Breast epithelium (tissue), 4 donors: ENCODE measurements around the gene GAL. TPM values are rescaled to one million over a fixed set of nuclear protein-coding genes. Genes with fewer than 3 reads are reported as not detected.

Experiments
- DNase-seq, 2 donors: peaks; one replicate each; pipeline ENCODE4 v3.0.0-alpha.2; 2019; ENCODE audit warnings: low spot score in 2 of 2
- H3K27ac ChIP-seq, 2 donors: fragments of 200-600 bp; sonication (generic) in 1 of 2; one replicate each; pipeline ENCODE4 v1.5.1; 2016 to 2019; ENCODE audit warnings: mild to moderate bottlenecking in 1 of 2
- H3K27me3 ChIP-seq, 2 donors: fragments of 200-600 bp; sonication (generic) in 1 of 2; one replicate each; pipeline versions ENCODE4 v1.5.1 to v1.6.0; 2017 to 2019; ENCODE audit warnings: control low read depth in 1 of 2, mild to moderate bottlenecking in 1 of 2
- H3K36me3 ChIP-seq: fragments of 200-600 bp; one replicate; pipeline ENCODE4 v1.5.1; 2019
- H3K4me1 ChIP-seq, 2 donors: fragments of 200-600 bp; sonication (generic); one replicate each; pipeline ENCODE4 v1.5.1; 2016 to 2019; ENCODE audit warnings: control low read depth in 1 of 2
- H3K4me3 ChIP-seq, 3 donors: fragments of 200-600 bp; sonication (generic); 1 replicate in 2 of 3; 2 replicates in 1 of 3; pipeline ENCODE4 v1.5.1; 2016 to 2019; ENCODE audit warnings: mild to moderate bottlenecking in 3 of 3, moderate library complexity in 2 of 3
- H3K9me3 ChIP-seq, 2 donors: fragments of 200-600 bp; sonication (generic) in 1 of 2; one replicate each; pipeline ENCODE4 v1.5.1; 2016 to 2019; ENCODE audit warnings: control low read depth in 1 of 2
- POLR2A ChIP-seq: fragments of 450-650 bp; IDR thresholded peaks from one replicate; pipeline ENCODE4 v1.6.1; 2016; ENCODE audit warnings: antibody characterized with exemption, mild to moderate bottlenecking, moderate library complexity
- POLR2AphosphoS5 ChIP-seq, 3 donors: sonication (generic); formaldehyde crosslinking; IDR thresholded peaks; one replicate each; pipeline ENCODE4 v1.6.1; 2017; ENCODE audit warnings: antibody characterized with exemption in 3 of 3
- intact Hi-C: fragments of 100-400 bp; cut with DNase I; formaldehyde crosslinking; loops from one replicate; pipeline ENCODE4 v1.15.1; 2023; ENCODE audit warnings: low total_unique reads
- total RNA-seq, 3 donors: library from RNA; depleted of rRNA; stranded (reverse); fragments of >200 nt; gene quantifications; one replicate each; pipeline ENCODE4 v1.1.0, GENCODE V29; 2016
- TF ChIP-seq, protein P1 (sequence below), 3 donors: fragments of 450-650 bp; IDR thresholded peaks; one replicate each; pipeline ENCODE4 v1.5.1; 2016 to 2017; ENCODE audit warnings: antibody characterized with exemption in 3 of 3, mild to moderate bottlenecking in 3 of 3, moderate library complexity in 3 of 3

Gene GAL
- total RNA-seq, 3 donors from 2014 or later, result 0.64 to 5.7 (median 1.3) TPM

DNA sequence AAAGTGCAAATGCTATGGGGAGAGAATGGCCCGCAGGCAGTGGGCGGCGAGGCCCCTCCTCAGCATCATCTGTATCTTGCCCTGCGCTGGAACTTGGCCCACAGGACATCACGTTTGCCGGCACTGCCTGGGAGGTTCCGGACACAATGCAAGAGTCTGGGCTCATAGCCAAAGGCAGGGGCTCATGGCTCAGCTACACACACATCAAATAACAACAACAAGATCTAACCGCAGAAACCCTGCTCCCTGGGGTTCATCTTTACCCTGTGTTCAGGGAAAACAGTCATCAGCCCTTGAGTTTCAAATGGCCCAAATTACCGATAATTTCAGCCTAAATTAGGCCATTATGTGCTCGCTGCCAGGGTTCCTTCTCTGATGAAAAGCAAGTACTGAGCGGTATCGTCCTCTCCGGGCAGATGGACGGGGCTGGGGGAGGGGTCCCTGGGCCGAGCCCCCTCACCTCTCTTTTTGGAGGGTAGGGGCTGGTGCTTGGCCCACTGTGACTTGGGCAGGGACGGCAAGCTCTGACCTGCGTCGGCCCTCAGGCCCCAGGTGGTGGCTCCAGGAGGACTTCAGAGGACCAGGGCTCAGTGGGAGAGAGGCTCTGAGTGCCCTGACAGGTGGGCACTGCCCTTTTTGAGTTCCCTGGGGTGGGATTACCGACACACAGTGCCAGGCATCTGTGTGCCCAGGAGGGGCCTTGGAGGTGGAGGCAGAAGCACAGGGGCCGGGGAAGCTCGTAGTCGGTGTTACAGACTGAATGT is 25.0 kb upstream of the GAL start:
- intact Hi-C loops, result no loop called here
- Histone ChIP-seq H3K9me3 (peaks cover 7 to 8% of the 10 kb centered on the region in 2 donors), H3K27ac (peak overlapping the region; percentile 84 to 96), H3K36me3 (no peaks in the 10 kb centered on the region), H3K4me3 (peak overlapping the region in 1 of 3 donors; percentile 37), H3K27me3 (no peaks in the 10 kb centered on the region), H3K4me1 (peaks cover 4 to 10% of the 10 kb centered on the region in 2 donors)
- TF ChIP-seq, protein P1, sequence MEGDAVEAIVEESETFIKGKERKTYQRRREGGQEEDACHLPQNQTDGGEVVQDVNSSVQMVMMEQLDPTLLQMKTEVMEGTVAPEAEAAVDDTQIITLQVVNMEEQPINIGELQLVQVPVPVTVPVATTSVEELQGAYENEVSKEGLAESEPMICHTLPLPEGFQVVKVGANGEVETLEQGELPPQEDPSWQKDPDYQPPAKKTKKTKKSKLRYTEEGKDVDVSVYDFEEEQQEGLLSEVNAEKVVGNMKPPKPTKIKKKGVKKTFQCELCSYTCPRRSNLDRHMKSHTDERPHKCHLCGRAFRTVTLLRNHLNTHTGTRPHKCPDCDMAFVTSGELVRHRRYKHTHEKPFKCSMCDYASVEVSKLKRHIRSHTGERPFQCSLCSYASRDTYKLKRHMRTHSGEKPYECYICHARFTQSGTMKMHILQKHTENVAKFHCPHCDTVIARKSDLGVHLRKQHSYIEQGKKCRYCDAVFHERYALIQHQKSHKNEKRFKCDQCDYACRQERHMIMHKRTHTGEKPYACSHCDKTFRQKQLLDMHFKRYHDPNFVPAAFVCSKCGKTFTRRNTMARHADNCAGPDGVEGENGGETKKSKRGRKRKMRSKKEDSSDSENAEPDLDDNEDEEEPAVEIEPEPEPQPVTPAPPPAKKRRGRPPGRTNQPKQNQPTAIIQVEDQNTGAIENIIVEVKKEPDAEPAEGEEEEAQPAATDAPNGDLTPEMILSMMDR (IDR thresholded peaks at IDR 0.05), result no peak
- TF ChIP-seq POLR2AphosphoS5 (IDR thresholded peaks at IDR 0.05) (peak; percentile 13 to 65 (median 44)), POLR2A (no peak)
- DNase-seq, result peak; percentile 77 to 85

DNA sequence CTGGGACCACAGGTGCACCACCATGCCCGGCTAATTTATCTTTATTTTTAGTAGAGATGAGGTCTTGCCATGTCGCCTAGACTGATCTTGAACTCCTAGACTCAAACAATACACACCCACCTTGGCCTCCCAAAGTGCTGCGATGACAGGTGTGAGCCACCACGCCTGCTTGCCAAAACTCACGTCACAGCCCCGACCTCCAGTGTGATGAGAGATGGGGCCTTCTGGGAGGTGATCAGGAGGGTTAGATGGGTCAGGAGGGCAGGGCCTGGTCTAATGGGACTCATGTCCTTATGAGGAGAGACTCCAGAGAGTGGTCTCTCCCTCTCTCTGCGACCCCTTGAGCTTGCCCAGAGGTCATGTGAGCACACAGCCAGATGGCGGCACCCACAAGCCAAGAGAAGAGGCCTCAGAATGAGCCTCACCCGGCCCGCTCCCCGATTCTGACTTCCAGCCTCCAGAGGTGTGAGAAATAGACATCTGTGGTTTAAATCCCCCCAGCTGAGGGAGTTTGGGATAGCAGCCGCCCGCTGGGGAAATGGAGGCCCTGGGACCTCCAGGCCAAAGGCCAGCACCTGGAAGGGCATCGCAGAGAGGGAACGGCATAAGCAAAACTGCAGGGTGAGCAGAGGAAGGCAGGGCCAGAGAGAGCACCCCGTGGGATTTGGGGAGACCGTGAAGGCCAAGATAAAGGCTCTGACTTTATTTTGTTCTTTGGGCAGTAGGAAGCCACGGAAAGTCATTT is 24.1 kb upstream of the GAL start:
- no peak for TF ChIP-seq POLR2AphosphoS5 (IDR thresholded peaks at IDR 0.05)
- TF ChIP-seq, protein P1 (IDR thresholded peaks at IDR 0.05), result no peak
- TF ChIP-seq POLR2A, result no peak
- no peak overlapping the region for H3K4me3 ChIP-seq
- no peaks in the 10 kb centered on the region for H3K27me3 ChIP-seq
- no peaks in the 10 kb centered on the region for H3K36me3 ChIP-seq
- peak in 1 of 2 donors; percentile 37 for DNase-seq
- intact Hi-C loops, result loop anchor here (5.0 kb wide), 1 partner anchor 373 kb away; no protein-coding TSS in a partner anchor
- H3K9me3 ChIP-seq, result peaks cover 3 to 4% of the 10 kb centered on the region in 2 donors
- H3K27ac ChIP-seq, result peak overlapping the region; percentile 84 to 96
- H3K4me1 ChIP-seq, result peaks cover 4 to 10% of the 10 kb centered on the region in 2 donors

DNA sequence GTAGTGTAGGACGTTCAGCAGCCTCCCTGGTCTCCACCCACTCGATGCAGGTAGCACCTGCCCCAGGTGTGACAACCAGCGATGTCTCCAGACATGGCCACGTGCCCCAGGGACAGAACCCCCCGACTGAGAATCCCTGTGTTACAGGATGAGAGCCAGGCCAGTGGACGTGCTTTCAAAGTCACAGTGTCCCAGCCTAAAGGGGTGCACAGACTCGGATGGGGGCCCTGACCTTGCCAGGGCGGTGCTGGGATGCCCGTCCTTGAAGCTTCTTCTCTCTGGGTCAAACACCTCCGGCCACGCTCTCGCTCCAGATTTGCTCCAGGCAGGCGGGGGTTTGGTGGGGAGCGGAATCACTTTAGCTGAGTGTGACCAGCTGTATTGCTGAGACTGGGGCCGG is 23.3 kb upstream of the GAL start:
- H3K4me3 ChIP-seq, result no peak overlapping the region
- no peak for TF ChIP-seq POLR2A
- no peak for TF ChIP-seq POLR2AphosphoS5 (IDR thresholded peaks at IDR 0.05)
- TF ChIP-seq, protein P1 (IDR thresholded peaks at IDR 0.05), result no peak

DNA sequence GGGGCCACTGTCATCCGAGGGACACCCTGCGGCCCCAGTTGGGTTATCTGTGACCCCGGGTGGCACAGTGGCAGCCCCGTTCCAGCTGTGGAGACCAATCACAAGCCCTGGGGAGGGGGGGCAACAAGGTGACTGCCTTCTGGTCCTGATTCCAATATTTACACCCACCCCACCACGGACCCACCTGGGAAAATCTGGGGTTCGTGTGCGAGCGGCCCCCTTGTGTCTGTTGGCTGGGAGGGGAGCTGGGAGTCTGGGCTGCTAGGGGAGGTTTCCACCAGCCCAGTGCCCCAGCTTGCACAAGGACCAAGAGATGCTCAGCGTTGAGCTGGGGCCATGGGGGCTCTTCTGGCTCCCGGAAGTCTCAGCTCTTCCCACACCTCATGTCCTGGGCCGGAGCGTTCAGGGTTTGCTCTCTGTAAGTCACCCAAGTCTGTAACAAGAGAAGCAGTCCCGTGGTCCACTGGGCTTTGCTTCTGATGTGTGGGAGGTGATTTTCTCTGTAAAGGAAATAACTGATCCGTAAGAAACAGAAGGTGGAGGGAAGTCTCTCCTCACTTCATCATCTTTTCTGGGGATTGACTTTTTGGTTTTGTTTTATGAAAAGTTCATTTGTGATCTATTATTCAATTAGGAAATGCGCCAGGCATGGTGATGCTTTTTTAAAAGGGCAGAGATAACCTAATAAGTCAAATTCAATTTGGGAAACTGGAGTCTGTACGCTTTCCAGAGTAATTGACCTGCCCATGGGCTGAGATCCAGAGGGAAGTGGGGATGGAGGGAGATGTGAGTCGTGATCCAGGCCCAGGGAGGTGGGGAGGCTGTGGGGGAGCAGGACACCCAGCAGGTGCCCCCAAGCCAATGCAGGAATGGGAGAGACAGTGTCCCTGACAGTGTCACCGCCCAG is 22.4 kb upstream of the GAL start:
- peak in 1 of 2 donors; percentile 41 for DNase-seq
- intact Hi-C loops, result loop anchor here (5.0 kb wide), 1 partner anchor 375 kb away; no protein-coding TSS in a partner anchor
- Histone ChIP-seq H3K4me1 (peaks cover 4 to 10% of the 10 kb centered on the region in 2 donors), H3K4me3 (no peak overlapping the region), H3K27me3 (peaks cover 0 to 5% of the 10 kb centered on the region in 2 donors), H3K9me3 (no peaks in the 10 kb centered on the region), H3K36me3 (no peaks in the 10 kb centered on the region), H3K27ac (no peak overlapping the region)
- TF ChIP-seq POLR2A (no peak), POLR2AphosphoS5 (IDR thresholded peaks at IDR 0.05) (no peak)
- TF ChIP-seq, protein P1 (IDR thresholded peaks at IDR 0.05), result no peak

More for the DNA sequence above, 23.3 kb upstream of the GAL start:
- Histone ChIP-seq H3K27ac (no peak overlapping the region), H3K4me1 (peaks cover 4 to 10% of the 10 kb centered on the region in 2 donors), H3K36me3 (no peaks in the 10 kb centered on the region), H3K9me3 (no peaks in the 10 kb centered on the region), H3K27me3 (no peaks in the 10 kb centered on the region)
- intact Hi-C loops, result loop anchor here (5.0 kb wide), 1 partner anchor 374 kb away; no protein-coding TSS in a partner anchor
- DNase-seq, result peak in 1 of 2 donors; percentile 46
